HG03565 (cell line): Measurements from ENCODE around the gene TMEFF2.
"Not testable (repeated sequence)": the region's sequence is repeated elsewhere in the genome, so short reads cannot be mapped to it uniquely, and the experiment has no call there.

Experiments
- ATAC-seq: cut with Tn5 transposase; IDR thresholded peaks from one replicate; pipeline ENCODE4 v1.9.1; 2021; ENCODE audit warnings: mild to moderate bottlenecking, moderate library complexity; ENCODE audit not compliant: unreplicated experiment

The TMEFF2 gene

DNA sequence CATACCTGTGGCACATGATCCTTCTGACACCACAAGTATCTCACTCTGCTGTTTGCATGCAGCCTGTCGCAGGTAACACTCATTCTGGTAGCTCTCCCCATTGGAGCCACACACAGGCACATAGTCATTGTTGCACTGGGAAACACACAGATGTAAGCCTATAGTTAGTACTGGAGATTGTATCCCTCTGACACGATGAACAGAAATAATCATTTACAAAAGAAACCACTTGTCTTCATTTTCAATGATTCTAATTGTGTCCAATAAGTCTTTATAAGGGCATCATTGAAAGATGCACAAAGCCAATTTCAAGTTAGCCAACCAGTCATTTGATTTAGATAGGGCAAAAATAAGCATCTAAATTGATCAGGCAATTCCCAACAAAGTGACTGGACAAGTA is 10.4 kb downstream of the TMEFF2 start:
- ATAC-seq: no peak

DNA sequence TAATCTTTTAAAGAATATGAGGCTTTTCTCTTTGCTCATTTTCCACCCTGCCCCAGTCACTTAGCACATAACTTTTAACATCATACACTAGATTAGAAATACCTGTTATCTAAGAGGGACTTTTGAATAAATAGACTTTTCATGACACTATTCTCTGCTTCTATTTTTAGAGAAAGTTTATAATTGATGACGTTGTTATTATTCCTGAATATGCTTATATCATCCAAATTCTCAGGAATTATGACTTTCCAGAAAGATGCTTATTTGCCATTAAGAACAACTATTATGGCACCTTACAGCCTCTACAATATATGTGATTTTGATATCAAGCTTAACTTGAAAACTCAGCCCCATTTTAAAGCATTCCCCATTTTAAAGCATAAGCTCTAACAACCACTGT is 11.4 kb downstream of the TMEFF2 start:
- no peak for ATAC-seq

DNA sequence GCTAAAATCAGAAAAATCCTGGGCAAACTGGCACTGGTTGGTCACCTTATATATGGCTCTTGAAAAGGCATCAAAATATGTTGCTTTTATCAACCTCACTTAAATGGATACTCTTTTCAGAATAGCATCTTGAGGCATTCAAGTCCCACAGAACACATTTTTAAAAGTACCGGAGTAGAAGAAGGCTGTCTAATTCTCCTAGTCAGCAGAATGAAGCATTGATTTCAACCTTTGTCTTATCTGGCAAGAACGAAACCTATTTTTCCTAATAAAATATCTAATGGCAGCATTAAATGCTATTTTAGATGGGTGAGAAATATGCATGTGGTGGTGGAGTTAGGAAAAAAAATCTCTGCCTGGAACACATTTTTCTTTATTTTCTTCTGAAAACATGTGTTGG is 27.8 kb downstream of the TMEFF2 start:
- no peak for ATAC-seq

DNA sequence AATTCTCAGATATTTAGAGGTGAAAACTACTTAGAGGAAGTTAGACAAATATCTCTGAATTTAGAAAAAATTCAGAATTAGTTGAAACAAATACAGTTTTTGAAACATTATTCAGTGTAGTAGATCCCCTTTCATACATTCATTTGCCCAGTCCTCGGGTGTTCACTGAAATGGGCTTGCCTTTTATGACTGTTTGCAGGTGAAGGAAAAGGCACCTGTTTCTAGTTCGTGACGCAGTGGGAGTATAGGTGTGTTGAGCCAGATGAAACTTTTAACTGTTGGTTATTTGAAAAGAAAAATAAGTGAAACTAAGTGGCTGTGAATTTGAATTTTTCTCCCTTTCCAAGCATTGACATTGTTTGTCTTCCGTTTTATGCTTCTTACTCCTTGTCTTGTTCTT is 28.9 kb downstream of the TMEFF2 start:
- no peak for ATAC-seq

DNA sequence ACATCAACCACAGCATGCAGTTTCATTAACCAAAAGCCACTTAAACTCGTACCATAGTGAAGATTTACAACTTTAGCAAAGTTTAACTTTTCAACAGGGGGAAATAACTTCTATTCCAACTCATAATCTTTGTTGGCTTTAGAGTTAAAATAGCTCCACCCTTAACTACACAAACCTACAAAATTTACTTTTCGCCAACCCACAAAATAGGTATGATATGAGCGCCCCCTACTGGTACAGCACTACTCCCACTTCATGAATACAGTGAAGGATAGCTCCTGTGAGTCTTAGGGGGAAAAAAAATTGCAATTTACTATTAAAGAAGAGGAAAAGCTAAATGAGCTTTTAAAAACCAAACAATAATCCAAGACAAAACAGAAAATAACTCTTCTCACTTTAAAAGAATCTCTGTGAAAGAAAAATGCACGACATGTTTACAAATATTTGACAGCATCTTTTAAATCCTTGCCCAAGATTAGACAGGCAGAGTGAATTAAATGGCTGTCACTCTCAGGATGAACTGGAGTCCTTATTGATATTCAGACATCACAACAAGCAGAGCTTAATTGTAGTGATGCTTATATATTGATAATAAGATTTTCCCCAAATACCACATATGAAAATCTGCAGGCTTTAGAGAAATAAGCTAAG is 32.2 kb downstream of the TMEFF2 start:
- ATAC-seq: peak; percentile 87

DNA sequence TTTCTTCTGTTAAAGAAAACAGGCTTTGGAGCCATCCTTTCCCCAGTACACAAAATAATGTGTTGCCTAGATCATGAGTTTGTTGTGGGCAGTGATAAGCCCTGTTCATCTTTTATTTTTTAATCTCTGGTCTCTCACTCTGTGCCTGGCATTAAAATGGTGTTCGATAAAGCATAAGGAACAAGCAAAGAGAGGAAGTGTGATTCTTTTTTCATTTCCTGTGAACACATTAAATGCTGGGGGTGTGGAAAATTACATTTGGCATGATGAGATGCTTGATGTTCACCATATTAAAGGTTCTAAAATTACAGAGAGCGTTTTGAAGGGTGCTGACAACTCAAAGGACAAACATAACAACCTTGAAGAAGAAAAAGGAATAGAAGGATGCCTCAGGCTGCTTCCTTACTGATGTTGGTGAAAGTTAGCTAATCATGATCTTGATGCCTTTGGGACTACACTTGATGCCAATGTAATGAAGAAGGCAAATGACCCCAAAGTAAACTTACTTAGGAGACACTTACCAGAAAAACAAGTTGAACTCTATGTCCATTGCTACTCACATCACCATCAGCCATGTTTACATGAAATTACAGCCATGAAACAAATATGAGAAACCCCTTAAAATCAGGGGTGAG is 33.0 kb downstream of the TMEFF2 start:
- ATAC-seq: no peak

DNA sequence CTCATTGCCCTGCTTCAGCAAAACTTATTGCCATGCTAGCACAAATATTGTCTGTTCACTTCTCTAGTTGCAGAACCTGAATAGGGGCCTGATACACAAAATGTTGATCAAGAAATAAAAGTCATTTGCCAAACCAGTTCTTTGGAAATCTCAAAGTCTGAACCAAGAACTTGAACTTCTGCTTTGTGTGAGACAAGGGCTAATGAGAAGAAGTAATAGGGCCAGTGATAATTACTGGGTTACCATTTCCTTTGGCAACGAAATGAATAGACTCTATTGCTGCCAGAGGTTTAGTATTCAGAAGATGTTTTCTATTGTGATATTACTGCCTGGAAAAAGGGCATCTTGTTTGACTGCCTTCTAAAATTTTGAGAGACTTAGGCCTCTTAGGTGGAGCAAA is 35.0 kb downstream of the TMEFF2 start:
- no peak for ATAC-seq

DNA sequence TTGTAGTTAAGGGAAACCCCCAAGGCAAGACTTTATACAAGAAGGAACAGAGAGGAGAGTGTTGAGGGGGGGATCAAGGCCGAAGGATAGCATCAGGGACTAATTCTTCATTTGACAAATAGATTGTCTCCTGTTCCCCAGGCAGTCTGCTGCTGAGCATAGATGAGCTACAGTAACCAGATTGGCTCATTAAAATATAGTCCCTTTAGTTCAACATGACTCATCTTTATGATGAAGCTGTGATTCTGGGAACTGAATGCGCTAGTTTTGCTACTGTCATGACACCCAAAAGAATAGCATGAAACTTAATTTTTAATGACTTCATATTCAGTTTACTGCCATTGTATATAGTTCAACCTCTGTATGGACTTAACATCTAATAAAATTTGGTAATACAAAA is 35.5 kb downstream of the TMEFF2 start:
- ATAC-seq: no peak

DNA sequence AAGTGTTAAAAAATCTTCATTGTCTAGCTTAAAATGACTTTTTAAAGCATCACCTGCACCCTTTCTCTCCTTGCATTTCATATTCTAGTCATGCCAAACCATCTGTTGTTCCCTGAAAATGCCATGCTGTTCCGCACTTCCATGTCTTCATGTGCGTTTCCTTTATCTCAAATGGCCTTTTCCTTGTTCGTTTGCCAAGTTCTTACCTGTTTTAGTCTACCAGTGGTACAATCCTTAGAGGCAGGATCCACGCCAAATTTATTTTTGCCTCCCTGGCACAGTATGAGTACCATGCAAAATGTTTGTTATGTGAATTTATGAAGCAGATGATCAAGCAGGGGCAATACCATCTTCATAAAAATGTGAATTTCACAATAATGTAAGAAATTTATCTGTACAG is 37.0 kb downstream of the TMEFF2 start:
- no peak for ATAC-seq

DNA sequence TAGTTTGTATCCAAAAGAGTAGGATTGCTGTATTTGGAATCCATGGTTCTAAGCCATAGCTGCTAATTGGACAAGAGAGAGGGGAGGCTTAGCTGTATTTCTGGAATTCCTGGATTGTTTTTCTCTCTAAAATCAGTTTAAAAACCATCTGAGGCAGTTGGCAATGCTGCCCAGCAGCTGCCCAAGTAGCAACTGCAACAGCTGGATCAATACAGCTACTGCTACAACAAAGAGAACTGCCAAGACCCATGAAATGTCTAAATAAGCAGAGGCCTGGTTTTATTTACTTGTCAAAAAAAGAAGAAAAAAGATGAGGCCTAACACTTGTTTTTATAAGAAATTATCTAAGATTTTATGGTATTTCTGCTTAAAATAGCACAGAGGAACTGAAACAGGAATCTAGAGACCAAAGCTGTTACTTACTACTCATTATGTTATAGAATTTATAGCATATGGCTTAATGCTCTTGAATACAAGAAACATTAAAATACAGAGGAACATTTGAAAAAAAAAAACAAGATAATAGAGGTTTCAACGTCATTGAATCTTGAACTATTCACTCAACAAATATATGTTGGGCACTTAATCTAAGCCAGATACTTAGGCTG is 39.1 kb downstream of the TMEFF2 start:
- ATAC-seq: no peak

DNA sequence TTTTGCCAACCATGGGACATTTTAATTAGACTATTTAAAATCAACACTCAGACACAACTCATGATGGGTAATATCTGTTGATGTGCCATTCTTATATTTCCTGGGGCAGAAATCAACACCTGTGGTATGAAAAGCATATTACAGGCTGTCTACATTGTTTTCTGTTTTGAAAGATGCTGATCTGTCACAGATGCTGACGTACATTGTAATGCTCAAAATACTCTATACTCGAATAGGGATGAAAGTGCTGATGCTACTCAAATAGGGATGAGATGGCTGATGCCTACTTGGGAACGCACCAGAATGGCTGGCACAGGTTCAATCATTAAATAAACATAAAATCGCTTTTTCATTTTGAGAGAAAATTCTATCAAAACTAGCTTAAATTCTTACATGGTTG is 41.2 kb downstream of the TMEFF2 start:
- ATAC-seq: no peak

DNA sequence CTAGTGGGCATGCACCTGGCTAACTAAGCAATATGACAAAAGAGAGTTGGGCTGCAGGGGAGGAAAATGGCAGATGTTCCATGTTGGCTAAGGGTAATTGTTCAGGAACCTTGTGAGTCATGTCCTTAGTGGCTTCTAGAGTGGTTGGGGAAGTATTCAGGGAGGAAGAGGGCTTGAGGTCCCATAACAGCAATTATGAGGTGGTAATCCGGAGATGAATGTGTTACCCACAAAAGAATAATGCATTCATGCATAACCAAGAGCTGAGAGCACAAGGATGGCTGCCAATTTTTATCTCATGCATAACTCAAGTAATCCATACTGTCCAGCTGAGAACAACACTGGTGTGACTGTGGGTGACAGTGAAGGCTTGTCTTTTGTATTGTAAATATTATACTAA is 42.9 kb downstream of the TMEFF2 start:
- ATAC-seq: peak; percentile 57

DNA sequence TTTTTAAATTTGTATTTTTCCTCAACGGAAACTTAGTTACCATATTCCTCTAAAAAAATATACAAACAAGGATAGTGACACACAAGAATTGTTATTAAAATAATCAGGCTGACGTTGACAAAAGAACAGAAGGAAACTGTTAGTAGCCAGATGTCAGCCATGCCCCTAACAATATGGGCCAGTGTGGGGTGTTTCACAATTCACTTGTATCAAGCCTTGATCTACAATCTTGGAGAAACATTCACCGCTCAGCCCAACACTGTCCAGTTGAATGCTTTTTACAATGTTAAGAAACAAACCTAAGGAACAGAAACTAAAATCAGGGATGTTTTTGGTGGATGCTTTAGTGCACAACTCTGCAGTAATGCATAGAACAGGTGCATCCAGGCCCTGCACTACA is 44.6 kb downstream of the TMEFF2 start:
- ATAC-seq: no peak

DNA sequence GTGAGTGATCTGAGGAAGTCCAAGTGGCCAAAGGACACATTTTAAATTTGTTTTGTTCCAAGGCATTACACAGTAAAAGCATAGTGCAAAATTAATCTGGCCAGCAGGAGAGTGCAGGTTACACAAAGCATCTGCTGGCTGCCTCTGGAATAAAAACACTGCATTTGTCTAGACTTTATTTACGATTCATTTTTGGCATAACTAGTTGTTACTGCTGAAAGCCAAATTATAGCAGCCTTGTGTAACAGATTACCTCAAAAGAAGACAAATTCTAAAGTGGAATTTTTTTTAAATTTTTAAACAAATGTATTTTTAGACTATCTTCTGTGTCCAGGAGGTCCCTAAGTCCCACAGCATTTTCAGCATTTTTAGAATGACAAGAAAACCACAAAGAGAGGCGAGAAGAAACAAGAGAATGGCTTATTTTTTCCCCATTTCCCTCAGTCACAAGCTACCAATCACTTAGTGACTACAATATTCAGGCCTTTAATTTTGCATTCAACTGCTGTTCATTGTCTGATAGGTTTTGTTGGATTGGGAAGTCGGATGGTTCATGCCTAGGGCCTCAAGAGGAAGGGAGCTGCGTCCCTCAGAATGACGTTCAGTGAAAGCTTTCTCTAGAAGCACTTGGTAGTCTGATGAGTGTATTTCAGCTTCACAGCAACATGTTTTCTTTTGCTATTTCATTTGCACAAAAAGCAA is 46.0 kb downstream of the TMEFF2 start:
- no peak for ATAC-seq

DNA sequence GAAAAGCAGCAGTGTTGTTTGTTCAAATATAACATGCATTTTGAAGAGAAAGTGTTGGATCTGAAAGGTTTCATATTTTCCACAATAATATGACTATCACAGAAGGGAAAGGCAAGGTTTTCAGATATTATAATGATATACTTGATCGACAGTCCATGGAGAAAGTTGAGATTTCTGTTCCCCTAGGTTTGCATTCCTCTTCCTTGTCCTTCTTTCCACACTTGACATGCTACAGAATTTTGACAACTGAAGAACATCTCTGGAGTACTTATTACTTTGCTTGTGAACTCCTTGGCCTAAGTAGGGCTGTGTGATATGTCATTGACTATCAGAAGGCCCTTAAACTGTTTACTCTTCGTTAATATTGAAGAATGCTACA is 46.5 kb downstream of the TMEFF2 start:
- no peak for ATAC-seq

DNA sequence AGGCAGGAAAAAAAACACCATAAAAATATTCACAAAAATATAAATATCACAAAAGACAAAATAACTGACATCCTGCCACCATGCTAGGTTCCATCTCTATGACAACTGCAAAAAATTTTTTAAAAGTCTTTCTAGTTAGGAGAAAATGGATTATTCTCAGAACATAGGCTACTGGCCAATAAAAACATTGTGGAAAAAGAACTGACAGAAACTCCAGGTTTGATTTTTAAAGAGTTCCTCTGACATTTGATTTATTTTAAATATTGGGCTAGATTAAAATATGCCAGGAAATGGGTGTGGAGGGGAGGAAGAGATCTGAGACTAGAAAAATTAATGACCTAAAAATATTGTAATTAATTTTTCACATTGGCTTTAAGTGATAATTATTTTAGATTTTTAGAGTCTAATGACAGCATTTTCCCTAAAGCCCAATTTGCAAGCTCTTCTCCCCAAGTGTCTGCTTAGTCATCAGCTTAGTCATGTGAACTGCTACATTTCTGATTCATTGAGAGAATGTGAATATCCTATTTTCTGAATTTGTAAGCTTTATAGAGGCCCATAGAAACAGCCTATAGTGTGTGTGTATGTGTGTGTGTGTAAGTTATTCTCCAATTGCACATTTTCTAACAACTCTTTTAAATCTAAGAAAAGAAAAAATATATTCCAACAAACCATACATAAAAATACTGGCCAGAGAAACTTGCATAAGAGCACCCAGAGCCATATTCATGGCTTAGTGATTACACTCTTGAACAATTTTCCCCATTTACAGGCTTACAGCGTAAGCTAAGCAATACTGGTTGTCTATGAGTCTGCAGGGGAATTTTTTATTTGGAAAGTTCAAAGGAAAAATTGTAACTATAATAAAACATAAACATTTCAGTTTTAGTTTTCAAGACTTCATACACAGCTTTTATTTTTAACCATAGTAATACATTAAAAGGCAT is 48.4 kb downstream of the TMEFF2 start:
- ATAC-seq: no peak

DNA sequence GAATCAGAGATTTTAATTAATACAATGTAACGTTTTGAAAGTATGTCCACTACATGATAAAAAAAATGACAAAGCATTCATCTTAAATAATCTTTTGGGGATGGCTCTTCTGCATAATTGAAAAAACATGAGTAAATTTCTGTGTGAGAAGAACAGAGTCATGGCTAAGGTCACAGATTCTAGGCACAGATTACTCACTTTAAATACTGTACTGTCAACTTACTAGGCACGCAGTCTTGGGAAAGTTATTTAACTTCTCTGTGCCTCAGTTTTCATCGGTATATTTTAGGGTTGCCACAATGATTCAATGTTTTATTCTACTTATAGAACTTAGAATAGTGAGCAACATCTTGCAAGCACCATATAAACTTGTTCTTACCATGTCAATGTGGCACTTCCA is 49.2 kb downstream of the TMEFF2 start:
- ATAC-seq: no peak

DNA sequence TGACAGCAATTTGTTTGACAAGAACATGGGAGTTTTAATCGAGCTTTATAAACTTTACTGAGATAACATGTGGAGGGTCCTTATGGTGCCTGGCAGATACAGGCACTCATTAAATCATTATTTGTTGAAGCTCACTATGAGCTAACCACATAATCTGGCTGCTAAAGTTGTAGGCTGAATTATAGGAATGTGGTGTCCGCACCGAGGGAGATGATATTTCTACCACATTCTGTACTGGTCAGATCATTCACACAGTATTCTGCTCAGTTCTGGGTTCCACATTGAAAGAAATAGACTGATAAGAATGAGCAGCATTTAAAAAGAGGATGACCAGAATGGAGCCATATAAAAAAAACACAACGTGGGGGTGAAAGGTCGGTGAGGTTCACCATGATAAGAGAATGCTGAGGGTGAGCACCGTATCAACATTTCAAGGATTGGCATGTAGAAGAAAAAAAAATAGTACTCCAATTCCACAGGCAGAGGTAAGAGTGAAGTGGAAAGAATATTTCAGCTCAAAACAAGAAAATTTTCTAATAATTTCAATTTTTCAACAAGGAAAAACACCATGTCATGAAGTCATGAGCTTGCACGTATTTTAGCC is 54.4 kb downstream of the TMEFF2 start:
- ATAC-seq: no peak

DNA sequence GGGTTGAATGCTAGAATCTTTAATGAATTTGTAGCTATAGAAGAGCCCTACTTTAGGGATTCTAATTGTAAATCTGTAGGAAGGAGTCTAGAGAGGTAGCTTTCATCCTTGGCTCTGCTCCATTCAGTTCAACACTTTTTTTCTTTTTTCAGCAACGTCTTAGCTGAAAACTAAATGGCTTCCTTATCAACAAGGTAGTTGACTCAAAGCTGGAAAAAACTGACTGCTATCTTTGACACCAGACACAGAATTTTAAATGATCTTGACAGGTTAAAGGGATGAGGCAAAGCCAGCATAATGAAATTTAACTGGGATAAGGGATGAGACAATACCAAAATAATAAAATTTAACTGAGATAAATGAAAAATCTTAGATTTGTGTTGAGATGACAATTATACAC is 54.9 kb downstream of the TMEFF2 start:
- ATAC-seq: no peak

DNA sequence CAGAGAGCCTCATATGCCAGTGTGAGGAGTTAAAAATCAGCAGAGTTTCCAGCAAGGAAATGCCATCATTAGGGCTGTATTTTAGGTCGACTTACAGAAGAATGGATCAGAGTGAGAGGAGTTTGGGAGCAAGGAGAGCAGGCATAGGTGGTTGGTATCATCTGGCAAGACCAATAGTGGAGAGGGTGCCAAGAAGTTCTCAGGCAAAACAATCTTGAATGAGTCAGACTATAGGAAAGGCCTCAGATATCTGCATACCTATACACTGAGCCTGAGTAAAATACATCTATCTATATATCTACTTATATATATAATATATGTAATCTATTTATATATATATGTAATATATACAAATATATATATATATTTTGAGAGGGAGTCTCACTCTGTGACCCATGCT is 57.3 kb downstream of the TMEFF2 start:
- ATAC-seq: no peak

DNA sequence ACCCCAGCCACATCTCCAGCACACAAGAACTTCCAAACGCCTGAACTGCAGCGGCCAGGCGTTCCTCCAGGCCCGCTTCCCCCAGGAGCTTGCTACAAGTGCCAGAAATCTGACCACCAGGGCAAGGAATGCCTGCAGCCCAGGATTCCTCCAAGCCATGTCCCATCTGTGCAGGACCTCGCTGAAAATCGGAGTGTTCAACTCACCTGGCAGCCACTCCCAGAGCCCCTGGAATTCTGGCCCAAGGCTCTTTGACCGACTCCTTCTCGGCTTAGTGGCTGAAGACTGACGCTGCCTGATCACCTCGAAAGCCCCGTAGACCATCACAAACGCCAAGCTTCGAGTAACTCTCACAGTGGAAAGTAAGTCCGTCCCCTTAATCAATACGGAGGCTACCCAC is 62.1 kb downstream of the TMEFF2 start:
- not testable (repeated sequence) for ATAC-seq
